Measurements from ENCODE around the gene GEMIN7. TPM values are rescaled to one million over a fixed set of nuclear protein-coding genes. Genes with fewer than 3 reads are reported as not detected.

The GEMIN7 gene
- total and polyA plus RNA-seq, 2 of the 13 experiments (the other 11 are each of a cell fraction or from before 2014, with no cell fraction given): 24.1 to 30.6 TPM

GRCh38 chr19:45038931-45039893, 39.8 kb upstream of the GEMIN7 start, which contains the start of gene CLASRP (continued):
- TF ChIP-seq HNF1A (IDR thresholded peaks at IDR 0.05; ENCODE audit: low read depth) (no peak), HNF1A (CRISPR knock-in tag; IDR thresholded peaks at IDR 0.05; ENCODE audit: borderline replicate concordance) (no peak), CBX1 (IDR thresholded peaks at IDR 0.05; ENCODE audit: low read depth) (peak; percentile 58), CCAR2 (optimal IDR thresholded peaks at IDR 0.05; ENCODE audit: low read depth, low read length) (no peak), DMAP1 (CRISPR knock-in tag; IDR thresholded peaks at IDR 0.05) (peak; percentile 77), ZNF777 (CRISPR knock-in tag; IDR thresholded peaks at IDR 0.05) (peak; percentile 58; the same call in 1 of the 2 replicates), TAF1 (CRISPR knock-in tag; IDR thresholded peaks at IDR 0.05) (peak; percentile 89), ZNF468 (CRISPR knock-in tag; IDR thresholded peaks at IDR 0.05) (0 out of 2 replicates have a peak, but pooled peaks have one; percentile 22), ASH2L (IDR thresholded peaks at IDR 0.05; ENCODE audit: insufficient read length, low read depth, low read length) (peak; percentile 90), KLF13 (CRISPR knock-in tag; IDR thresholded peaks at IDR 0.05) (no peak; the same call in 1 of the 2 replicates), RBFOX2 (IDR thresholded peaks at IDR 0.05; ENCODE audit: low read depth, low read length) (peak; percentile 99), WIZ (CRISPR knock-in tag; IDR thresholded peaks at IDR 0.05) (peak; percentile 80; the same call in 1 of the 2 replicates), ZNF446 (CRISPR knock-in tag; IDR thresholded peaks at IDR 0.05) (no peak), LBX2 (CRISPR knock-in tag; IDR thresholded peaks at IDR 0.05; ENCODE audit: borderline replicate concordance) (peak; percentile 86; the same call in 1 of the 2 replicates), ZSCAN21 (CRISPR knock-in tag; IDR thresholded peaks at IDR 0.05; ENCODE audit: borderline replicate concordance) (no peak)
- TF ChIP-seq, protein P1, sequence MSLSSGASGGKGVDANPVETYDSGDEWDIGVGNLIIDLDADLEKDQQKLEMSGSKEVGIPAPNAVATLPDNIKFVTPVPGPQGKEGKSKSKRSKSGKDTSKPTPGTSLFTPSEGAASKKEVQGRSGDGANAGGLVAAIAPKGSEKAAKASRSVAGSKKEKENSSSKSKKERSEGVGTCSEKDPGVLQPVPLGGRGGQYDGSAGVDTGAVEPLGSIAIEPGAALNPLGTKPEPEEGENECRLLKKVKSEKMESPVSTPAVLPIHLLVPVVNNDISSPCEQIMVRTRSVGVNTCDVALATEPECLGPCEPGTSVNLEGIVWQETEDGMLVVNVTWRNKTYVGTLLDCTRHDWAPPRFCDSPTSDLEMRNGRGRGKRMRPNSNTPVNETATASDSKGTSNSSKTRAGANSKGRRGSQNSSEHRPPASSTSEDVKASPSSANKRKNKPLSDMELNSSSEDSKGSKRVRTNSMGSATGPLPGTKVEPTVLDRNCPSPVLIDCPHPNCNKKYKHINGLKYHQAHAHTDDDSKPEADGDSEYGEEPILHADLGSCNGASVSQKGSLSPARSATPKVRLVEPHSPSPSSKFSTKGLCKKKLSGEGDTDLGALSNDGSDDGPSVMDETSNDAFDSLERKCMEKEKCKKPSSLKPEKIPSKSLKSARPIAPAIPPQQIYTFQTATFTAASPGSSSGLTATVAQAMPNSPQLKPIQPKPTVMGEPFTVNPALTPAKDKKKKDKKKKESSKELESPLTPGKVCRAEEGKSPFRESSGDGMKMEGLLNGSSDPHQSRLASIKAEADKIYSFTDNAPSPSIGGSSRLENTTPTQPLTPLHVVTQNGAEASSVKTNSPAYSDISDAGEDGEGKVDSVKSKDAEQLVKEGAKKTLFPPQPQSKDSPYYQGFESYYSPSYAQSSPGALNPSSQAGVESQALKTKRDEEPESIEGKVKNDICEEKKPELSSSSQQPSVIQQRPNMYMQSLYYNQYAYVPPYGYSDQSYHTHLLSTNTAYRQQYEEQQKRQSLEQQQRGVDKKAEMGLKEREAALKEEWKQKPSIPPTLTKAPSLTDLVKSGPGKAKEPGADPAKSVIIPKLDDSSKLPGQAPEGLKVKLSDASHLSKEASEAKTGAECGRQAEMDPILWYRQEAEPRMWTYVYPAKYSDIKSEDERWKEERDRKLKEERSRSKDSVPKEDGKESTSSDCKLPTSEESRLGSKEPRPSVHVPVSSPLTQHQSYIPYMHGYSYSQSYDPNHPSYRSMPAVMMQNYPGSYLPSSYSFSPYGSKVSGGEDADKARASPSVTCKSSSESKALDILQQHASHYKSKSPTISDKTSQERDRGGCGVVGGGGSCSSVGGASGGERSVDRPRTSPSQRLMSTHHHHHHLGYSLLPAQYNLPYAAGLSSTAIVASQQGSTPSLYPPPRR (CRISPR knock-in tag; IDR thresholded peaks at IDR 0.05; ENCODE audit: borderline replicate concordance): no peak; the same call in 1 of the 2 replicates
